ENCODE results near the gene CXCR2. TPM values are rescaled to one million over a fixed set of nuclear protein-coding genes. Genes with fewer than 3 reads are reported as not detected.
A peak's percentile ranks its signal among the peaks of the same experiment; 100 is the strongest.
"Not testable (repeated sequence)": the region's sequence is repeated elsewhere in the genome, so short reads cannot be mapped to it uniquely, and the experiment has no call there.

The CXCR2 gene
- total RNA-seq: 1.1 TPM
- long read RNA-seq: 0 reads

GRCh38 chr2:218125626-218126080 is at the start of gene CXCR2:
Gene CXCR2, plus strand, starts transcription at chr2:218126028. Its CDS starts 8,774 bp downstream, at chr2:218134802.
- DNase-seq (peak; percentile 44), ATAC-seq (peak; percentile 76)
- intact Hi-C loops (cut with micrococcal nuclease): no loop called here

DNA sequence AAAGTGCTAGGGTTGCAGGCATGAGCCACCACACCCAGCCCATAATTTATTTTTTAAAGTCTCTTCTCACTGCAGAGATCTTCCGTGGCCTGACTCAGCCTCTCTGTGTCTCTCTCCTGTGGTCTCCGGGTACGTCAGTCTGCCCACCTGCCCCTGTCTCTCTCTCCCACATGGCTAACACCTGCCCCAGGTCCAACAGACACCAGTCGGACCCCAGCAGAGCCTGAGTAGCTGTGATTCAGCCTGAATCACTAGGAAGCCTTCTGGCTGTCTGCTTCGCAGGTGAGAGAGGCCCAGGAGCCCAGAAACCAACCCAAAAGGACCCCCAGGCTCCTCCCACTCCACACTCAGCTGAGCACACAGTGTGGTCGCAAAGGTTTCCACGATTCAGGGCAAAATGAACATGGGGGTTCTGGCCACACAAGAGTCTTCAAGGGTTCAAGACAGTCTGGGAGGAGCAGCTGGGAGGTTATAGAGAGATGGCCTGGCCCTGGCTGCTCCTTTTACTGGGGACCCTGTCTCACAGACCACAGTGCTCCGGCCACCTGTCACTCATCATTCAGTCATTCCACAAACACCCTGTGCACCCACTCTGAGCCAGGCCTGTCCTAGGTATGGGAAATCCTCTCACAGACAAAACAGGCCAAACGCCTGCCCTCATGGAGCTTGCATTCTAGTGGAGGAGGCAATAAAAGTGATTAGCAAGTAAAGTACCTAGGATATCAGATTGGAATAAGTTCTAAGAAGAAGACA is 48.2 kb upstream of the CXCR2 start:
- DNase-seq (no peak), ATAC-seq (no peak)
- intact Hi-C loops (cut with micrococcal nuclease): no loop called here

- ATAC-seq (no peak), DNase-seq (no peak)
- intact Hi-C loops (cut with micrococcal nuclease): no loop called here
Measured at GRCh38 chr2:218079943-218080913, 45.6 kb upstream of the CXCR2 start.

DNA sequence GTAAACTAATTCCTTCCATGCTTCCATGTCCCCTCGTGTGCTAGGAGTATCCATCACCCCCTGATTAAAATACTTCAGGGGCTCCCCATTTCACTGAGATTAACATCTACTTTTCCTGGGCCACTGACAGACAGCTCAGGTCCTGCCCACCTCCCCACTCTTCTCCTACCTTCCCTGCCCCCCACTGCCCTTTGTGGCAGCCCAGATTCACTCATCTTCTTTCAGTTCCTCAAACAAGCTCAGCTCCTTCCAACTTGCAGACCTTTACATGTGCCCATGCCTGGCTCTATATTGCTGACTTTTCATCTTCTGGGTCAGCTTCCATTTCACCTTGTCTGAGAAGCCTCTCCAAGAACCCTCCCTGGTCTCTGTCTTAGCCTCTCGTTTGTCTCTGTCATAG is 44.8 kb upstream of the CXCR2 start:
- intact Hi-C loops (cut with micrococcal nuclease): no loop called here
- DNase-seq (no peak), ATAC-seq (no peak)

DNA sequence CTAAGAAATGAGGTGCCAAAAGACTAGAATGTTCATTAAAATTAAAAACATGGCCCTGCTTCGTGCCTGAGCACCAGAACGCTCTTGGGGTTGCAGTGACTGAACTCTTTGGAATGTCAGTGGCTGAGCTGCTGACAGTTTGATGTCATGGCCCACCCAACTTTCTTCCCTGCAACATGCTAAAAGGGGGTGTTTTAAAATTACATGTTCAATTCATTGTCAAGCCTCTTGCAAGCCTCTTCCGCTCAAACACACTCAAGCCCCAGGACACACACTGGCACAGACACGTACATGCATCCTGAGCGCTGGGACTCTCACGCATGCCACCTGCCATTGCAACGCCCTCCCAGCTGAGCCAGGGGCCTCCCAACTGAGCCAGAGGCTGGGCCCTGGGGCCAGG is 44.1 kb upstream of the CXCR2 start:
- ATAC-seq (no peak), DNase-seq (no peak)
- intact Hi-C loops (cut with micrococcal nuclease): no loop called here

GRCh38 chr2:218082586-218083351 is 43.1 kb upstream of the CXCR2 start:
- DNase-seq: no peak
- intact Hi-C loops (cut with micrococcal nuclease): no loop called here
- no peak for ATAC-seq

DNA sequence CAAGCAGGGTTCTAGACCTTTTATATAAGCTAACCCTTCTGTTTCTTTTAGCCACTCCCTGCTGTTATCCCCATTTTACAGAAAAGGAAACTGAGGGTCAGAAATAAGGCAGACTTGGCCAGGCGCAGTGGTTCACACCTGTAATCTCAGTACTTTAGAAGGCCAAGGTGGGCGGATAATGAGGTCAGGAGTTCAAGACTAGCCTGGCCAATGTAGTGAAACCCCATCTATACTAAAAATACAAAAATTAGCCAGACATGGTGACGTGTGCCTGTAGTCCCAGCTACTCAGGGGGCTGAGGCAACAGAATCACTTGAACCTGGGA is 42.5 kb upstream of the CXCR2 start:
- DNase-seq (no peak), ATAC-seq (no peak)
- intact Hi-C loops (cut with micrococcal nuclease): no loop called here

DNA sequence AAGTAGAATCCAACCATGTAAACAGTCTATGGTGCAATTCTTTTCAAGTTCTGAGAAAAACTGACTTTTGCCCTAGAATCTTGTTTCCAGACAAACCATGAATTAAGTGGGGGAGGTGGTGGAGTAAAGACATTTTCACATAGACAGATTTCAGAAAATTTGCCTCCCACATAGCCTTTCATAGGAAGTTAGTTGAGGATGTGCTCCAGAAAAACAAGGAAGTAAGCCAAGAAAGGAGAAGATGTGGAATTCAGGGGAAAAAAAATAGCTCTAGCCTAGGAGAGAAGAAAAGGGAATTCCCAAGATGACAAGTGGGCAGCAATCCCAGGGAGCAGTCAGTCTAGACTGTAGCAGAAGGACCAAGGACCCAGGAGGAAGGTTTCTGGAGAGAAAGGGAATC is 39.4 kb upstream of the CXCR2 start:
- intact Hi-C loops (cut with micrococcal nuclease): no loop called here
- ATAC-seq (no peak), DNase-seq (no peak)

GRCh38 chr2:218089259-218089658 is 36.6 kb upstream of the CXCR2 start:
- no peak for DNase-seq
- ATAC-seq: no peak
- intact Hi-C loops (cut with micrococcal nuclease): no loop called here

- intact Hi-C loops (cut with micrococcal nuclease): no loop called here
- DNase-seq: no peak
Measured at GRCh38 chr2:218091746-218092145, 34.1 kb upstream of the CXCR2 start.

GRCh38 chr2:218093879-218094278 is 31.9 kb upstream of the CXCR2 start:
- DNase-seq (no peak), ATAC-seq (no peak)
- intact Hi-C loops (cut with micrococcal nuclease): no loop called here

More at GRCh38 chr2:218091746-218092145, 34.1 kb upstream of the CXCR2 start:
- ATAC-seq: no peak

DNA sequence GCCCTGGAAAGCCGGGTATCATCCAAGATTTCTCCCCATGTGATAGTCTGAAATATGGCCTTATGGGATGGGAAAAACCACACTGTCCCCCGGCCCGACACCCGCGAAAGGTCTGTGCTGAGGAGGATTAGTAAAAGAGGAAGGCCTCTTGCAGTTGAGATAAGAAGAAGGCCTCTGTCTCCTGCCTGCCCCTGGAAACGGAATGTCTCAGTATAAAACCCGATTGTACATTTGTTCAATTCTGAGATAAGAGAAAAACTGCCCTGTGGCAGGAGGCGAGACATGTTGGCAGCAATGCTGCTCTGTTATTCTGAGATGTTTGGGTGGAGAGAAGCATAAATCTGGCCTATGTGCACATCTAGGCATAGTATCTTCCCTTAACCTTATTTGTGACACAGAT is 30.0 kb upstream of the CXCR2 start:
- DNase-seq (no peak), ATAC-seq (no peak)
- intact Hi-C loops (cut with micrococcal nuclease): no loop called here

DNA sequence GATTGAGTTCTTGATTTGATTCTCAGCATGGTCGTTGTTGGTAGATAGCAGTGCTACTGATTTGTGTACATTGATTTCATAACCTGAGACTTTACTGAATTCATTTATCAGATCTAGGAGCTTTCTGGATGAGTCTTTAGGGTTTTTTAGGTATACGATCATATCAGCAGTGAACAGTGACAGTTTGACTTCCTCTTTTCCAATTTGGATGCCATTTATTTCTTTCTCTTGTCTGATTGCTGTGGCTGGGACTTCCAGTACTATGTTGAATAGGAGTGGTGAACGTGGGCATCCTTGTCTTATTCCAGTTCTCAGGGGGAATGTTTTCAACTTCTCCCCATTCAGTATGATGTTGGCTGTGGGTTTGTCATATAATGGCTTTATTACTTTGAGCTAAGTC is 27.9 kb upstream of the CXCR2 start:
- intact Hi-C loops (cut with micrococcal nuclease): no loop called here
- DNase-seq: no peak
- ATAC-seq: no peak

GRCh38 chr2:218108834-218109233 is 17.0 kb upstream of the CXCR2 start:
- intact Hi-C loops (cut with micrococcal nuclease); DNase-seq; ATAC-seq: not testable (repeated sequence)

DNA sequence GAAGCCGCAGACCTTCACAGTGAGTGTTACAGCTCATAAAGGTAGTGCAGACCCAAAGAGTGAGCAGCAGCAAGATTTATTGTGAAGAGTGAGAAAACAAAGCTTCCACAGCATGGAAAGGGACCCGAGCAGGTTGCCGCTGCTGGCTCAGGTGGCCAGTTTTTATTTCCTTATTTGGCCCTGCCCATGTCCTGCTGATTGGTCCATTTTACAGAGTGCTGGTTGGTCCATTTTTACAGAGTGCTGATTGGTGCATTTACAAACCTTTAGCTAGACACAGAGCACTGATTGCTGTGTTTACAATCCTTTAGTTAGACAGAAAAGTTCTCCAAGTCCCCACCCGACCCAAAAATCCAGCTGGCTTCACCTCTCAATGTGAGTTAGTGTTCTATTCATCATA is 4.0 kb upstream of the CXCR2 start:
- intact Hi-C loops (cut with micrococcal nuclease); ATAC-seq; DNase-seq: not testable (repeated sequence)

- ATAC-seq; DNase-seq; intact Hi-C loops (cut with micrococcal nuclease): not testable (repeated sequence)
Measured at GRCh38 chr2:218122286-218122685, 3.5 kb upstream of the CXCR2 start.

DNA sequence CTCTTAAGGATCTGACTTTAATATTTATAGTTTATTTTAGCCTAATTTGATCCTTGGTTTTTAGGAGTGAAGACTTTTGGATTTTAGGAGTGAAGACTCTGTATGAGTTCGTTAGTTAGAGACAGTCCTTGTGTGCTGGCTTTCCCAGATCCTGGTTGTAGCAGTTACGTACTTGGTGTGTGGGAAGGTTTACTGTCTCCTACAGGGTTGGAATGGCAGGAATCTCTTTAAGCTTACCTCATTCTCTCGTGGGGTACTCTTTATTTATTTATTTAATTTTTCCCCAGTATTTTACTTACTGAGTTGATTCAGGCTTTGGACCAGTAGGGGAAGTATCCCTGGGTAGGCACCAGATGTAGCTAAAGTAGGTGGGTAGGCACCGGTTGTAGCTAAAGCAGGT is 1.8 kb upstream of the CXCR2 start:
- no peak for DNase-seq
- intact Hi-C loops (cut with micrococcal nuclease): no loop called here
- ATAC-seq: no peak

GRCh38 chr2:218125095-218125494 is 733 bp upstream of the CXCR2 start:
- intact Hi-C loops (cut with micrococcal nuclease): no loop called here
- ATAC-seq: peak; percentile 82
- DNase-seq: no peak

- DNase-seq (no peak), ATAC-seq (no peak)
- intact Hi-C loops (cut with micrococcal nuclease): no loop called here
Measured at GRCh38 chr2:218127929-218128455, 2.2 kb downstream of the CXCR2 start.
